Astrocyte (in vitro differentiated cells and primary cell): Measurements from ENCODE around the gene C2CD2. TPM values are rescaled to one million over a fixed set of nuclear protein-coding genes. Genes with fewer than 3 reads are reported as not detected.

Experiments
- DNase-seq: peaks from one replicate; pipeline ENCODE4 v3.0.0-alpha.2; 2010; ENCODE audit warnings: low read depth
- FAIRE-seq: peaks from 2 replicates; lab custom pipeline; 2011; peaks lifted over from hg19 to GRCh38; lab: Jason Lieb, UNC
- H2AFZ ChIP-seq: 2 replicates; pipeline ENCODE4 v1.6.0; 2012; ENCODE audit warnings: low read depth, low read length, inconsistent platforms
- H3K27ac ChIP-seq: 2 replicates; pipeline ENCODE4 v1.5.1; 2011; ENCODE audit warnings: low read depth, low read length, inconsistent platforms
- H3K27me3 ChIP-seq: 2 replicates; pipeline ENCODE4 v1.6.0; 2011; ENCODE audit warnings: low read length, inconsistent platforms; ENCODE audit not compliant: insufficient read depth
- H3K36me3 ChIP-seq: 2 replicates; pipeline ENCODE4 v1.5.1; 2011; ENCODE audit warnings: low read length, inconsistent platforms; ENCODE audit not compliant: insufficient read depth
- H3K4me1 ChIP-seq: 2 replicates; pipeline ENCODE4 v1.5.1; 2011; ENCODE audit warnings: low read length, inconsistent platforms; ENCODE audit not compliant: insufficient read depth
- H3K4me2 ChIP-seq: 2 replicates; pipeline ENCODE4 v1.6.0; 2012; ENCODE audit warnings: low read length, inconsistent platforms
- H3K4me3 ChIP-seq: 2 replicates; pipeline ENCODE4 v1.5.1; 2011; ENCODE audit warnings: low read depth, mild to moderate bottlenecking, low read length, inconsistent platforms; ENCODE audit not compliant: insufficient read depth
- H3K79me2 ChIP-seq: 2 replicates; pipeline ENCODE4 v1.6.0; 2012; ENCODE audit warnings: mild to moderate bottlenecking, low read length, inconsistent platforms; ENCODE audit not compliant: insufficient read depth
- H3K9ac ChIP-seq: 2 replicates; pipeline ENCODE4 v1.6.0; 2012; ENCODE audit warnings: mild to moderate bottlenecking, low read length, inconsistent platforms
- H3K9me3 ChIP-seq: 2 replicates; pipeline ENCODE4 v1.5.1; 2012; ENCODE audit warnings: low read depth, mild to moderate bottlenecking, low read length, inconsistent platforms; ENCODE audit not compliant: insufficient read depth
- H4K20me1 ChIP-seq: 2 replicates; pipeline ENCODE4 v1.6.0; 2012; ENCODE audit warnings: low read length, inconsistent platforms; ENCODE audit not compliant: insufficient read depth
- H3K27ac Mint-ChIP-seq: one replicate; pipeline ENCODE4 v1.8.0; 2021; ENCODE audit warnings: mild to moderate bottlenecking, mixed read lengths; ENCODE audit not compliant: unreplicated experiment
- H3K27me3 Mint-ChIP-seq: one replicate; pipeline ENCODE4 v1.8.0; 2021; ENCODE audit warnings: low read depth, mixed read lengths; ENCODE audit not compliant: unreplicated experiment
- H3K36me3 Mint-ChIP-seq: one replicate; pipeline ENCODE4 v1.8.0; 2021; ENCODE audit warnings: low read depth, mixed read lengths; ENCODE audit not compliant: unreplicated experiment
- H3K4me1 Mint-ChIP-seq: one replicate; pipeline ENCODE4 v1.8.0; 2021; ENCODE audit warnings: low read depth, mixed read lengths; ENCODE audit not compliant: unreplicated experiment
- H3K4me3 Mint-ChIP-seq: one replicate; pipeline ENCODE4 v1.8.0; 2021; ENCODE audit warnings: mild to moderate bottlenecking, moderate library complexity, mixed read lengths; ENCODE audit not compliant: unreplicated experiment
- H3K9me3 Mint-ChIP-seq: one replicate; pipeline ENCODE4 v1.8.0; 2021; ENCODE audit warnings: mild to moderate bottlenecking, mixed read lengths; ENCODE audit not compliant: unreplicated experiment
- EZH2 ChIP-seq: IDR thresholded peaks from 2 replicates; pipeline ENCODE4 v1.6.1; 2012; ENCODE audit warnings: mild to moderate bottlenecking, low read length, inconsistent platforms; ENCODE audit not compliant: insufficient read depth
- total RNA-seq: library from RNA; stranded (reverse); gene quantifications from 2 replicates; pipeline ENCODE4 v1.2.1, GENCODE V29; 2021
- TF ChIP-seq, protein P1 (sequence below): IDR thresholded peaks from 2 replicates; pipeline ENCODE4 v1.5.1; 2011; ENCODE audit warnings: low read depth, mild to moderate bottlenecking, inconsistent platforms, low read length, moderate library complexity; ENCODE audit not compliant: insufficient read depth

C2CD2 gene
- total RNA-seq, 1 donor from 2014 or later = 8.3 TPM

- no peaks in the 10 kb centered on the region for H3K9me3 ChIP-seq
- H4K20me1 ChIP-seq = peaks cover 31% of the 10 kb centered on the region
- peak overlapping the region; percentile 92 for H3K4me2 ChIP-seq
- peak overlapping the region; percentile 94 for H3K9ac ChIP-seq
- peak overlapping the region; percentile 53 for H3K27ac Mint-ChIP-seq
- DNase-seq (peak; percentile 63), FAIRE-seq (no peak)
- H3K27me3 ChIP-seq = no peaks in the 10 kb centered on the region
- no peaks in the 10 kb centered on the region for H3K36me3 Mint-ChIP-seq
- H3K4me3 ChIP-seq = peak overlapping the region; percentile 87
- peaks cover 46% of the 10 kb centered on the region for H3K79me2 ChIP-seq
- no peaks in the 10 kb centered on the region for H3K9me3 Mint-ChIP-seq
- H3K4me1 Mint-ChIP-seq = peaks cover 4% of the 10 kb centered on the region
- H2AFZ ChIP-seq = peak overlapping the region; percentile 74
- TF ChIP-seq, protein P1, sequence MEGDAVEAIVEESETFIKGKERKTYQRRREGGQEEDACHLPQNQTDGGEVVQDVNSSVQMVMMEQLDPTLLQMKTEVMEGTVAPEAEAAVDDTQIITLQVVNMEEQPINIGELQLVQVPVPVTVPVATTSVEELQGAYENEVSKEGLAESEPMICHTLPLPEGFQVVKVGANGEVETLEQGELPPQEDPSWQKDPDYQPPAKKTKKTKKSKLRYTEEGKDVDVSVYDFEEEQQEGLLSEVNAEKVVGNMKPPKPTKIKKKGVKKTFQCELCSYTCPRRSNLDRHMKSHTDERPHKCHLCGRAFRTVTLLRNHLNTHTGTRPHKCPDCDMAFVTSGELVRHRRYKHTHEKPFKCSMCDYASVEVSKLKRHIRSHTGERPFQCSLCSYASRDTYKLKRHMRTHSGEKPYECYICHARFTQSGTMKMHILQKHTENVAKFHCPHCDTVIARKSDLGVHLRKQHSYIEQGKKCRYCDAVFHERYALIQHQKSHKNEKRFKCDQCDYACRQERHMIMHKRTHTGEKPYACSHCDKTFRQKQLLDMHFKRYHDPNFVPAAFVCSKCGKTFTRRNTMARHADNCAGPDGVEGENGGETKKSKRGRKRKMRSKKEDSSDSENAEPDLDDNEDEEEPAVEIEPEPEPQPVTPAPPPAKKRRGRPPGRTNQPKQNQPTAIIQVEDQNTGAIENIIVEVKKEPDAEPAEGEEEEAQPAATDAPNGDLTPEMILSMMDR = no peak
- TF ChIP-seq EZH2 = no peak
- peaks cover 17% of the 10 kb centered on the region for H3K4me1 ChIP-seq
- no peaks in the 10 kb centered on the region for H3K27me3 Mint-ChIP-seq
- no peaks in the 10 kb centered on the region for H3K36me3 ChIP-seq
- H3K4me3 Mint-ChIP-seq = peak overlapping the region; percentile 90
- peak overlapping the region; percentile 60 for H3K27ac ChIP-seq
These were observed 75.7 kb downstream of the C2CD2 start for GRCh38 chr21:41877901-41878830.

DNA sequence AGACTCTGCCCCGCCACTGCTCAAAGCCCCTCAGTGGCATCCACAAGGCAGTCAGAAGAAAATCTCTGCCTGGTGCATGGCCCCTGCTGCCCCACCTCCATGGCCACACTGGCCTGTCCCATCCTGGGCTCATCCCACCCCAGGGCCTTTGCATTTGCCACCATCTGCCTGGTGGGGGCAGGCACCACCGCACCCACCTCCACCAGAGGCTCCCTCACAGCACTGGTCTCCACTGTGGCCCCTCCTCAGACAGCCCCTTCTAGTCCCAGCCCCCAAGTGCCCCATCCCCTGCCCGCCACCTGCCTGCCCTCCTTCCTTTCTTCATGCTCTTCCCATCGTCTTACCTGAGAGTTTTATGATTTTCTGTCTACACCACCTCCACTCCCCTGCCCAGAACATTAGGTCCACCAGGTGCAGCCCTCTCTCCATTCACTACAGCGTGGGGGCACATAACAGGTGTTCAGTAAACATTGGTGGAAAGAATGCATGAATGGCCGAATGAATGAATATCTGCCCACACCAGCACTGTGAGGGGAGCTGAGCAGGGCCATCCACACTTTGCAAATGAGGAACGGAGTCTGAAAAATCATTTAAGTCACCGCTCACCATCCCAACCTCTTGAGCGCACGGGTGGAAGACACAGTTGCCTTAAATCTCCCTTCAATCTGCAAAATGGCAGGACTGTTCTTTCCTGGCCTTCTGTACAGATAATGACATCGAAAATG lies 76.7 kb downstream of the C2CD2 start:
- no peak for TF ChIP-seq EZH2
- TF ChIP-seq, protein P1 = no peak
- Histone ChIP-seq H3K4me1 (peaks cover 17% of the 10 kb centered on the region), H3K9ac (peak overlapping the region; percentile 94), H3K4me2 (peak overlapping the region; percentile 92), H3K27ac (no peak overlapping the region), H3K4me3 (peak overlapping the region; percentile 87), H2AFZ (no peak overlapping the region), H3K79me2 (peaks cover 53% of the 10 kb centered on the region), H3K27me3 (no peaks in the 10 kb centered on the region), H4K20me1 (peaks cover 37% of the 10 kb centered on the region), H3K36me3 (no peaks in the 10 kb centered on the region), H3K9me3 (no peaks in the 10 kb centered on the region)
- DNase-seq (no peak), FAIRE-seq (no peak)
- Mint-ChIP-seq H3K27me3 (no peaks in the 10 kb centered on the region), H3K9me3 (no peaks in the 10 kb centered on the region), H3K36me3 (no peaks in the 10 kb centered on the region), H3K4me1 (peaks cover 4% of the 10 kb centered on the region), H3K27ac (no peak overlapping the region), H3K4me3 (peak overlapping the region; percentile 90)
